HepG2 (cell line): Measurements from ENCODE around the gene TMEM156. TPM values are rescaled to one million over a fixed set of nuclear protein-coding genes. Genes with fewer than 3 reads are reported as not detected.

Experiments
- CERS6 ChIP-seq: sonication (generic); formaldehyde crosslinking; IDR thresholded peaks from 2 replicates; pipeline ENCODE4 v1.5.0; 2020; ENCODE audit warnings: missing genetic modification reagents
- SNAPC4 ChIP-seq: sonication (generic); formaldehyde crosslinking; IDR thresholded peaks from 2 replicates; pipeline ENCODE4 v1.4.0; 2020; ENCODE audit warnings: mild to moderate bottlenecking, missing genetic modification reagents
- TFDP1 ChIP-seq: IDR thresholded peaks from 2 replicates; pipeline ENCODE4 v1.6.1; 2016; ENCODE audit warnings: missing compliant biosample characterization, missing genetic modification reagents, borderline replicate concordance
- ZBTB44 ChIP-seq: sonication (generic); formaldehyde crosslinking; IDR thresholded peaks from 2 replicates; pipeline ENCODE4 v1.4.0; 2020; ENCODE audit warnings: missing genetic modification reagents
- ZNF296 ChIP-seq: sonication (generic); formaldehyde crosslinking; conservative IDR thresholded peaks from 2 replicates; pipeline ENCODE4 v1.5.0; 2020; ENCODE audit warnings: mild to moderate bottlenecking, missing genetic modification reagents
- ZNF343 ChIP-seq: sonication (generic); formaldehyde crosslinking; IDR thresholded peaks from 2 replicates; pipeline ENCODE4 v1.4.0; 2020; ENCODE audit warnings: mild to moderate bottlenecking, missing genetic modification reagents
- ZNF605 ChIP-seq: sonication (generic); formaldehyde crosslinking; IDR thresholded peaks from 2 replicates; pipeline ENCODE4 v1.8.0; 2022; ENCODE audit warnings: mild to moderate bottlenecking, missing genetic modification reagents
- ZXDC ChIP-seq: sonication (generic); formaldehyde crosslinking; IDR thresholded peaks from 2 replicates; pipeline ENCODE4 v1.5.0; 2020; ENCODE audit warnings: mild to moderate bottlenecking, missing genetic modification reagents
- polyA plus RNA-seq, 8 experiments: library from polyadenylated mRNA; depleted of rRNA in 3 of 8; stranded (reverse) in 7 of 8; unstranded in 1 of 8; fragments of >200 nt; fragmentation: Illumina TruSeq in 4 of 8; extraction: Trizol in 4 of 8; gene quantifications; 2 replicates each; pipeline versions ENCODE4 v1.2.1 to v1.2.3, GENCODE V29; 2011 to 2016; ENCODE audit warnings: low read depth in 4 of 8, missing spikeins in 1 of 8, mixed read lengths in 1 of 8; ENCODE audit not compliant: insufficient read depth in 1 of 8
- total RNA-seq, 5 experiments: library from RNA; depleted of rRNA; stranded (reverse); fragments of >200 nt; fragmentation: Illumina TruSeq; extraction: Trizol; gene quantifications; 2 replicates each; pipeline ENCODE4 v1.2.3, GENCODE V29; 2016; ENCODE audit warnings: low read depth in 1 of 5

Gene TMEM156
- total and polyA plus RNA-seq, 2 of the 13 experiments (the other 11 are each of a cell fraction or from before 2014, with no cell fraction given): 1.6 TPM; not detected in 1

GRCh38 chr4:38930204-38930603 is 102.0 kb downstream of the TMEM156 start (continued):
- no peak for TF ChIP-seq ZBTB44 (CRISPR knock-in tag)
- no peak for TF ChIP-seq CERS6 (CRISPR knock-in tag)
- TF ChIP-seq ZNF296 (CRISPR knock-in tag): no peak
- TF ChIP-seq SNAPC4 (CRISPR knock-in tag): no peak
- TF ChIP-seq ZNF605 (CRISPR knock-in tag): no peak
- no peak for TF ChIP-seq ZNF343 (CRISPR knock-in tag)
- TF ChIP-seq ZXDC: no peak
- TF ChIP-seq TFDP1 (CRISPR knock-in tag): no peak
